Measurements from ENCODE around the gene C1orf35. TPM values are rescaled to one million over a fixed set of nuclear protein-coding genes. Genes with fewer than 3 reads are reported as not detected.

The C1orf35 gene
- polyA plus RNA-seq, 1 experiment: 6.2 TPM

DNA sequence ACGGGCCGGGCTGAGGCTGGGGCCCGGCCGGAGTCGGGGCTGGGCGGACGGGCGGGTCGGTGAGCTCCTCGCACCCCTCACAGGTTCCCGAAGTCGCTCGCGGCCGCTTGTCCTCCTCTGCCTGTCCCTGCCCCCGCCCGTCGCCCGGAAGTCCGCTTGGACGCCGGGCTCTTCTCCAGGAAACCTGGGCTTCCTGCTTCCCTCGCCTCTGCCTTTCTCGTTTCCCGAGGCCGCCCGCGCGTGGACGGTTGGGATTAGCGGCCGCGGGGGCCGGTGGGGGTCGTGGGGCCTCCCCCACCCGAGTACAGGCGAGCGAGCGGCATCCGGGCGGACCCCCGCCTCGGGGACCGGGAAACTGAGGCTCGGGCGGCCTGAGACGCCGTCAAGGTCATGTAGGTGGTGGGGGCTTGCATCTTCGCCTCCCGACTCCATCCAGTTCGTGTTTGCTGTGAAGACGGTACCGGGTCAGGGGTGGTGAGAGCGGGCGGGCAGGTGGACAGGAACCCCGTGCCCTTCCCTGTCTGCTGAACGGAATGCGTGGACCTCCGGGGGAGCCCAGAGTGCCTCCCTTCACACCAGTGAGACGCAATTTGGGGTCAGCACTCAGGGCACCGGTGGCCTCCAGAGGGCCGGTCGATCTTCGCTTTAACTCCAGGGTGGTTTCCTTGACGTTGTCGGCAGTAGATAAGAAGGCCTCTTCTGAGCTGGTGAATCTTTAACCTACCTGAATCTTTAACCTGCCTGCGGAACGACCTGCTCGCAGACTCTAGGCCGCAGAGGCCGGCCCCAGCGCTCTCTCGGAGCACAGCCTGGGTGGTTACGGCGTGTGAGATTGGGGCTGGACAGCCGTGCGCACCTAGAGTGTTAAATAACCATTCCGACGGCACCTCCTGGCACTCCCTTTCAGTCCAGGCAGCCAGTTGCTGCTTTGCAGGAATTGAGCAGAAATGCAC, 19.9 kb downstream of the C1orf35 start:
- no peak for DNase-seq (ENCODE audit: low read depth)
- TF ChIP-seq, protein P1, sequence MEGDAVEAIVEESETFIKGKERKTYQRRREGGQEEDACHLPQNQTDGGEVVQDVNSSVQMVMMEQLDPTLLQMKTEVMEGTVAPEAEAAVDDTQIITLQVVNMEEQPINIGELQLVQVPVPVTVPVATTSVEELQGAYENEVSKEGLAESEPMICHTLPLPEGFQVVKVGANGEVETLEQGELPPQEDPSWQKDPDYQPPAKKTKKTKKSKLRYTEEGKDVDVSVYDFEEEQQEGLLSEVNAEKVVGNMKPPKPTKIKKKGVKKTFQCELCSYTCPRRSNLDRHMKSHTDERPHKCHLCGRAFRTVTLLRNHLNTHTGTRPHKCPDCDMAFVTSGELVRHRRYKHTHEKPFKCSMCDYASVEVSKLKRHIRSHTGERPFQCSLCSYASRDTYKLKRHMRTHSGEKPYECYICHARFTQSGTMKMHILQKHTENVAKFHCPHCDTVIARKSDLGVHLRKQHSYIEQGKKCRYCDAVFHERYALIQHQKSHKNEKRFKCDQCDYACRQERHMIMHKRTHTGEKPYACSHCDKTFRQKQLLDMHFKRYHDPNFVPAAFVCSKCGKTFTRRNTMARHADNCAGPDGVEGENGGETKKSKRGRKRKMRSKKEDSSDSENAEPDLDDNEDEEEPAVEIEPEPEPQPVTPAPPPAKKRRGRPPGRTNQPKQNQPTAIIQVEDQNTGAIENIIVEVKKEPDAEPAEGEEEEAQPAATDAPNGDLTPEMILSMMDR (IDR thresholded peaks at IDR 0.05; ENCODE audit: insufficient read depth, low read depth, low read length): no peak
- Histone ChIP-seq H3K36me3 (ENCODE audit: control insufficient read depth, insufficient read depth, low read length) (peaks cover 4% of the 10 kb centered on the region), H3K27me3 (ENCODE audit: control insufficient read depth, insufficient read depth, low read length) (no peaks in the 10 kb centered on the region), H3K4me3 (ENCODE audit: low read depth, low read length) (peak overlapping the region; percentile 97)
- CTCF ChIA-PET: interaction anchor here (0.9 to 1.5 kb wide), 3 partner anchors 84 kb away, joined by 3 to 6 read pairs (median 4); no protein-coding TSS in a partner anchor
- POLR2A ChIA-PET: interaction anchor here (1.0 kb wide), 1 partner anchor 27 kb away, joined by 3 read pairs; no protein-coding TSS in a partner anchor

DNA sequence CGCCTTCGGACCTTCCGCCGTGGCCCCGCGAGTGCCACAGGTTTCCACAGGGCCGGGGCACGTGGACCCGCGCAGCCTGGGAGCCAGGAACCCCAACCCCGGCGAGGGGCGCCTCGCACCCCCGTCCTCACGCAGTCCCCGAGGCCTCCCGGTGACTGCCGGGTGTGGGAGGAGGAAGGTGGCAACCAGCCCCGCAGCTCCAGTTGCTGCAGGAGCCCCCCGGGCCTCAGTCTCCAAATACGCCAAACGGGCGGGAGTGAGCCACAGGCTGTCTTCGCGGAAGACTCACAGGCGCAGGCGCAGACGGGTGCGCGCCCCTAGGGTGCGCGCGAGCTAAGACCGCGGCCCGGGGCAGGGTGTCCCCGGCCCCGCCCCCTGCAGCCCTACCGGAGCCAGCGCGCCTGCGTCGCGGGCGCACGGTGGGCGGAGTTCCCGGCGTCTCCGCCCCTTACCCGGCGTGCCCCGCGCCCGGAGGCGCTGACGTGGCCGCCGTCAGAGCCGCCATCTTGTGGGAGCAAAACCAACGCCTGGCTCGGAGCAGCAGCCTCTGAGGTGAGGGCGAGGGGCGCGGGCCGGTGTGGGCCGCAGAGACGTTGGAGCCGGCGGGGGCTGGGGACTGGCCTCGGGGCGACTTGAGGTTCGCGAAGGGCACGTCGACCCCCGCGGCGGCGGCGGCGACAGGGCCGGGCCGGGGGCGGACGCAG, 20.8 kb downstream of the C1orf35 start, which contains the start of gene ARF1:
Gene ARF1 (plus strand): TSS at position 495 of the 704 bp plus-strand sequence. CDS start 14,407 bp downstream, outside the sequence.
- ChIA-PET CTCF (interaction anchor here (0.9 to 1.5 kb wide), 2 partner anchors 83 to 85 kb away, joined by 4 to 6 read pairs; no protein-coding TSS in a partner anchor), POLR2A (interaction anchor here (0.5 to 1.0 kb wide), 4 partner anchors 16 to 1674 kb away, joined by 3 to 8 read pairs (median 4); partner anchors contain the start of gene PARP1)
- H3K4me3 ChIP-seq (ENCODE audit: low read depth, low read length): peak within 1 kb of the TSS; percentile 97
- H3K27me3 ChIP-seq (ENCODE audit: control insufficient read depth, insufficient read depth, low read length): no peaks in the 10 kb centered on the region
- H3K36me3 ChIP-seq (ENCODE audit: control insufficient read depth, insufficient read depth, low read length): peaks cover 2% of the 10 kb centered on the region; the same call in 1 of the 2 replicates
- peak; percentile 52 for DNase-seq (ENCODE audit: low read depth)
- TF ChIP-seq, protein P1 (IDR thresholded peaks at IDR 0.05; ENCODE audit: insufficient read depth, low read depth, low read length): no peak

- ChIA-PET CTCF (interaction anchor here (0.9 to 1.5 kb wide), 2 partner anchors 83 to 85 kb away, joined by 4 to 6 read pairs; no protein-coding TSS in a partner anchor), POLR2A (interaction anchor here (0.5 to 1.0 kb wide), 4 partner anchors 15 to 1674 kb away, joined by 3 to 8 read pairs (median 4); partner anchors contain the start of gene PARP1)
- no peak for DNase-seq (ENCODE audit: low read depth)
Observed at GRCh38 chr1:228081578-228082213, 21.4 kb downstream of the C1orf35 start.

DNA sequence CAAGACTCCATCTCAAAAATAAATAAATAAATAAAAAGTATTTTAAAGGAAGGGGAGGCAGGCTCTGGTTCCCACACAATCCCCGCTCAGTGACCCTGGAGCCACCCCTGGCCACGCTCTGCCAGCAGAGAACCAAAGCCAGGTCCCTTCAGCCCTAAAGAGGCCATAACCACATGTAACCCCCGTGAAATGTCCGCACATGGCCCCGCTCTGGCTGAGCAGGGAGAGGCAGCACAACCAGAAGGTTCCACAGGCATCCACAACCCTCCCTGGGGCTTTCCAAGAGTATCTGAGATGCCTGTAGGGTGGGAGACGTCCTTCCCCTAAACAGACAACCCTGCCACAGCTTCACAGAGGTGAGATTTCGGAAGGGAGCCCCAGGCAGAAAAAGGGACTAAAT, 22.0 kb downstream of the C1orf35 start:
- no peaks in the 10 kb centered on the region for H3K27me3 ChIP-seq (ENCODE audit: control insufficient read depth, insufficient read depth, low read length)
- no peak for DNase-seq (ENCODE audit: low read depth)
- CTCF ChIA-PET: interaction anchor here (1.5 kb wide), 1 partner anchor 82 kb away, joined by 6 read pairs; no protein-coding TSS in a partner anchor
- H3K36me3 ChIP-seq (ENCODE audit: control insufficient read depth, insufficient read depth, low read length): peaks cover 2% of the 10 kb centered on the region; the same call in 1 of the 2 replicates
- H3K4me3 ChIP-seq (ENCODE audit: low read depth, low read length): peak overlapping the region; percentile 91
- POLR2A ChIA-PET: no interaction called here
- TF ChIP-seq, protein P1 (IDR thresholded peaks at IDR 0.05; ENCODE audit: insufficient read depth, low read depth, low read length): no peak

More at GRCh38 chr1:228081578-228082213, 21.4 kb downstream of the C1orf35 start:
- H3K4me3 ChIP-seq (ENCODE audit: low read depth, low read length): peak overlapping the region; percentile 91
- TF ChIP-seq, protein P1 (IDR thresholded peaks at IDR 0.05; ENCODE audit: insufficient read depth, low read depth, low read length): no peak
- peaks cover 2% of the 10 kb centered on the region; the same call in 1 of the 2 replicates for H3K36me3 ChIP-seq (ENCODE audit: control insufficient read depth, insufficient read depth, low read length)
- H3K27me3 ChIP-seq (ENCODE audit: control insufficient read depth, insufficient read depth, low read length): no peaks in the 10 kb centered on the region

All from BJ (cell line).